Neural cell (in vitro differentiated cells): ENCODE data around the gene RENBP. TPM values are rescaled to one million over a fixed set of nuclear protein-coding genes. Genes with fewer than 3 reads are reported as not detected.

Experiments
- H2AFZ ChIP-seq: fragments of 200-600, 300-800 bp; sonication (generic), shearing (Covaris generic); 2 replicates; pipeline ENCODE4 v1.6.0; 2014; ENCODE audit warnings: low read depth, mild to moderate bottlenecking, antibody characterized with exemption, low read length, moderate library complexity
- H3F3A ChIP-seq: fragments of 200-600 bp; shearing (Covaris generic); 2 replicates; pipeline ENCODE4 v1.6.1; 2016; ENCODE audit warnings: mild to moderate bottlenecking, moderate library complexity, mixed read lengths, antibody characterized with exemption, low read length; ENCODE audit not compliant: insufficient read depth, poor library complexity, severe bottlenecking
- H3K27ac ChIP-seq: fragments of 200-600, 300-800 bp; sonication (generic), shearing (Covaris generic); 2 replicates; pipeline ENCODE4 v1.5.1; 2014; ENCODE audit warnings: mild to moderate bottlenecking, low read length, moderate library complexity
- H3K27me3 ChIP-seq: fragments of 300-800, 200-600 bp; sonication (generic), shearing (Covaris generic); 2 replicates; pipeline ENCODE4 v1.6.0; 2014; ENCODE audit warnings: mild to moderate bottlenecking, low read depth, low read length, moderate library complexity; ENCODE audit not compliant: insufficient read depth
- H3K36me3 ChIP-seq: fragments of 300-800, 200-600 bp; sonication (generic), shearing (Covaris generic); 2 replicates; pipeline ENCODE4 v1.5.1; 2014; ENCODE audit warnings: mild to moderate bottlenecking, antibody characterized with exemption, low read length, moderate library complexity; ENCODE audit not compliant: insufficient read depth
- H3K4me2 ChIP-seq: fragments of 300-800, 200-600 bp; sonication (generic), shearing (Covaris generic); 2 replicates; pipeline ENCODE4 v1.6.0; 2014; ENCODE audit warnings: mild to moderate bottlenecking, low read length
- H3K4me3 ChIP-seq: fragments of 300-800, 200-600 bp; sonication (generic), shearing (Covaris generic); 2 replicates; pipeline ENCODE4 v1.5.1; 2014; ENCODE audit warnings: mild to moderate bottlenecking, low read length, moderate library complexity
- H3K79me2 ChIP-seq: fragments of 200-600 bp; shearing (Covaris generic); replicated peaks from 2 replicates; pipeline ENCODE4 v1.6.0; 2014; ENCODE audit warnings: mild to moderate bottlenecking, low read length, moderate library complexity; ENCODE audit not compliant: insufficient read depth
- H3K9ac ChIP-seq: fragments of 300-800, 200-600 bp; sonication (generic), shearing (Covaris generic); 2 replicates; pipeline ENCODE4 v1.6.1; 2016; ENCODE audit warnings: mild to moderate bottlenecking, low read length, mixed read lengths
- H3K9me2 ChIP-seq: fragments of 200-600 bp; shearing (Covaris generic); 2 replicates; pipeline ENCODE4 v1.6.1; 2016; ENCODE audit warnings: mild to moderate bottlenecking, low read length, mixed read lengths; ENCODE audit not compliant: insufficient read depth
- H3K9me3 ChIP-seq: fragments of 200-600, 300-800 bp; sonication (generic), shearing (Covaris generic); 2 replicates; pipeline ENCODE4 v1.6.1; 2016; ENCODE audit warnings: mild to moderate bottlenecking, mixed run types, low read length, moderate library complexity, mixed read lengths
- H4K20me1 ChIP-seq: fragments of 200-600 bp; shearing (Covaris generic); 2 replicates; pipeline ENCODE4 v1.6.1; 2016; ENCODE audit warnings: mild to moderate bottlenecking, mixed run types; ENCODE audit not compliant: insufficient read depth
- CTCF ChIP-seq: fragments of 450-650 bp; IDR thresholded peaks from 2 replicates; pipeline ENCODE4 v1.5.1; 2014; ENCODE audit warnings: antibody characterized with exemption, mild to moderate bottlenecking, moderate library complexity; ENCODE audit not compliant: poor library complexity, severe bottlenecking
- EP300 ChIP-seq: fragments of 450-650 bp; conservative IDR thresholded peaks from 2 replicates; pipeline ENCODE4 v1.6.1; 2014; ENCODE audit warnings: antibody characterized with exemption, mild to moderate bottlenecking, moderate library complexity; ENCODE audit not compliant: poor library complexity, severe bottlenecking
- EZH2 ChIP-seq: fragments of 200-600, 300-800 bp; shearing (Covaris generic), sonication (generic); IDR thresholded peaks from 2 replicates; pipeline ENCODE4 v1.6.1; 2014; ENCODE audit warnings: antibody characterized with exemption, low read length, borderline replicate concordance, mild to moderate bottlenecking; ENCODE audit not compliant: insufficient read depth, poor library complexity, severe bottlenecking
- MXI1 ChIP-seq: fragments of 450-650 bp; conservative IDR thresholded peaks from 2 replicates; pipeline ENCODE4 v1.6.1; 2014; ENCODE audit warnings: antibody characterized with exemption, mild to moderate bottlenecking; ENCODE audit not compliant: poor library complexity, severe bottlenecking
- POLR2AphosphoS5 ChIP-seq: IDR thresholded peaks from 2 replicates; pipeline ENCODE4 v1.6.1; 2012
- RAD21 ChIP-seq: fragments of 450-650 bp; conservative IDR thresholded peaks from 2 replicates; pipeline ENCODE4 v1.6.1; 2014; ENCODE audit warnings: antibody characterized with exemption, mild to moderate bottlenecking, moderate library complexity
- REST ChIP-seq: IDR thresholded peaks from 2 replicates; pipeline ENCODE4 v1.6.1; 2012; ENCODE audit warnings: borderline replicate concordance
- SMC3 ChIP-seq: fragments of 450-650 bp; conservative IDR thresholded peaks from 2 replicates; pipeline ENCODE4 v1.6.1; 2014; ENCODE audit warnings: antibody characterized with exemption, mild to moderate bottlenecking, moderate library complexity; ENCODE audit not compliant: poor library complexity
- TAF1 ChIP-seq: IDR thresholded peaks from 2 replicates; pipeline ENCODE4 v1.6.1; 2012; ENCODE audit warnings: low read depth
- polyA plus RNA-seq: library from polyadenylated mRNA; depleted of rRNA; stranded (reverse); fragments of >200 nt; gene quantifications from 2 replicates; pipeline ENCODE4 v1.2.3, GENCODE V29; 2014

The RENBP gene
- polyA plus RNA-seq, 1 donor from 2014 or later = 0.89 TPM

- TF ChIP-seq POLR2AphosphoS5 = no peak
- TF ChIP-seq REST = no peak
- TF ChIP-seq EZH2 = no peak
- no peak for TF ChIP-seq RAD21
- TF ChIP-seq CTCF = no peak
- no peak overlapping the region for H3K27ac ChIP-seq
- H2AFZ ChIP-seq = no peak overlapping the region
- H4K20me1 ChIP-seq = no peaks in the 10 kb centered on the region
- H3K9ac ChIP-seq = no peak overlapping the region
- H3K27me3 ChIP-seq = no peaks in the 10 kb centered on the region
- H3K4me3 ChIP-seq = no peak overlapping the region
- H3K36me3 ChIP-seq = no peaks in the 10 kb centered on the region
- no peaks in the 10 kb centered on the region for H3K79me2 ChIP-seq
- no peak overlapping the region for H3K4me2 ChIP-seq
- no peaks in the 10 kb centered on the region for H3F3A ChIP-seq
- no peaks in the 10 kb centered on the region for H3K9me2 ChIP-seq
- no peaks in the 10 kb centered on the region for H3K9me3 ChIP-seq
Measured at GRCh38 chrX:153992180-153992579, 47.7 kb upstream of the RENBP start.

- TF ChIP-seq SMC3 (no peak), MXI1 (no peak), TAF1 (no peak), EP300 (no peak), REST (no peak), CTCF (no peak), EZH2 (no peak), RAD21 (no peak), POLR2AphosphoS5 (no peak)
- Histone ChIP-seq H3K27me3 (no peaks in the 10 kb centered on the region), H3K4me2 (no peak overlapping the region)
Measured at GRCh38 chrX:153991013-153991580, 46.7 kb upstream of the RENBP start.

More at GRCh38 chrX:153991013-153991580, 46.7 kb upstream of the RENBP start:
- H3K4me3 ChIP-seq = no peak overlapping the region
- H2AFZ ChIP-seq = no peak overlapping the region
- H3K27ac ChIP-seq = no peak overlapping the region
- no peaks in the 10 kb centered on the region for H3K79me2 ChIP-seq
- H3K36me3 ChIP-seq = no peaks in the 10 kb centered on the region
- no peak overlapping the region for H3K9ac ChIP-seq
- H3F3A ChIP-seq = no peaks in the 10 kb centered on the region
- no peaks in the 10 kb centered on the region for H3K9me3 ChIP-seq
- no peaks in the 10 kb centered on the region for H3K9me2 ChIP-seq
- H4K20me1 ChIP-seq = no peaks in the 10 kb centered on the region
